HepG2 (cell line): ENCODE measurements around the gene PNN. TPM values are rescaled to one million over a fixed set of nuclear protein-coding genes. Genes with fewer than 3 reads are reported as not detected.

ENCODE experiments used
- BATF2 ChIP-seq: sonication (generic); formaldehyde crosslinking; IDR thresholded peaks from 2 replicates; pipeline ENCODE4 v1.8.0; 2022; ENCODE audit warnings: mild to moderate bottlenecking, missing genetic modification reagents, moderate library complexity
- FOXC1 ChIP-seq: sonication (generic); formaldehyde crosslinking; IDR thresholded peaks from 2 replicates; pipeline ENCODE4 v1.8.0; 2022; ENCODE audit warnings: mild to moderate bottlenecking, missing genetic modification reagents, borderline replicate concordance
- FOXP4 ChIP-seq: sonication (generic); formaldehyde crosslinking; IDR thresholded peaks from 2 replicates; pipeline ENCODE4 v1.4.0; 2020; ENCODE audit warnings: missing genetic modification reagents
- LBX2 ChIP-seq: sonication (generic); formaldehyde crosslinking; IDR thresholded peaks from 2 replicates; pipeline ENCODE4 v1.5.0; 2020; ENCODE audit warnings: missing genetic modification reagents, mild to moderate bottlenecking, borderline replicate concordance
- MTF1 ChIP-seq: sonication (generic); formaldehyde crosslinking; IDR thresholded peaks from 2 replicates; pipeline ENCODE4 v1.5.0; 2020; ENCODE audit warnings: missing genetic modification reagents
- NFE2 ChIP-seq: sonication (generic); formaldehyde crosslinking; IDR thresholded peaks from 2 replicates; pipeline ENCODE4 v1.4.0; 2020; ENCODE audit warnings: missing genetic modification reagents
- SMC3 ChIP-seq: IDR thresholded peaks from 2 replicates; pipeline ENCODE4 v1.6.1; 2011; ENCODE audit warnings: low read length, improper control_type of control experiment
- TARDBP ChIP-seq: sonication (generic); formaldehyde crosslinking; IDR thresholded peaks from 2 replicates; pipeline ENCODE4 v1.8.0; 2022; ENCODE audit warnings: mild to moderate bottlenecking, missing genetic modification reagents
- TEAD2 ChIP-seq: sonication (generic); formaldehyde crosslinking; IDR thresholded peaks from 2 replicates; pipeline ENCODE4 v1.9.0; 2021; ENCODE audit warnings: missing genetic modification reagents
- ZMAT5 ChIP-seq: sonication (generic); formaldehyde crosslinking; IDR thresholded peaks from 2 replicates; pipeline ENCODE4 v1.5.0; 2020; ENCODE audit warnings: mild to moderate bottlenecking, low read depth, missing genetic modification reagents, borderline replicate concordance
- ZNF850 ChIP-seq: sonication (generic); formaldehyde crosslinking; conservative IDR thresholded peaks from 2 replicates; pipeline ENCODE4 v1.9.0; 2021; ENCODE audit warnings: mild to moderate bottlenecking, missing genetic modification reagents
- polyA plus RNA-seq, 8 experiments: library from polyadenylated mRNA; depleted of rRNA in 3 of 8; stranded (reverse) in 7 of 8; unstranded in 1 of 8; fragments of >200 nt; fragmentation: Illumina TruSeq in 4 of 8; extraction: Trizol in 4 of 8; gene quantifications; 2 replicates each; pipeline versions ENCODE4 v1.2.1 to v1.2.3, GENCODE V29; 2011 to 2016; ENCODE audit warnings: low read depth in 4 of 8, missing spikeins in 1 of 8, mixed read lengths in 1 of 8; ENCODE audit not compliant: insufficient read depth in 1 of 8
- total RNA-seq, 5 experiments: library from RNA; depleted of rRNA; stranded (reverse); fragments of >200 nt; fragmentation: Illumina TruSeq; extraction: Trizol; gene quantifications; 2 replicates each; pipeline ENCODE4 v1.2.3, GENCODE V29; 2016; ENCODE audit warnings: low read depth in 1 of 5
- TF ChIP-seq, protein P1 (sequence below): sonication (generic); formaldehyde crosslinking; IDR thresholded peaks from 2 replicates; pipeline ENCODE4 v1.9.0; 2021; ENCODE audit warnings: mild to moderate bottlenecking, missing genetic modification reagents
- TF ChIP-seq, protein P2 (sequence below): sonication (generic); formaldehyde crosslinking; IDR thresholded peaks from 2 replicates; pipeline ENCODE4 v1.4.0; 2020; ENCODE audit warnings: missing genetic modification reagents
- TF ChIP-seq, protein P3 (sequence below): sonication (generic); formaldehyde crosslinking; IDR thresholded peaks from 2 replicates; pipeline ENCODE4 v1.4.0; 2020; ENCODE audit warnings: mild to moderate bottlenecking, missing genetic modification reagents

Gene PNN
- total and polyA plus RNA-seq, 2 of the 13 experiments (the other 11 are each of a cell fraction or from before 2014, with no cell fraction given): 58.0 to 214 TPM

- TF ChIP-seq, protein P1, sequence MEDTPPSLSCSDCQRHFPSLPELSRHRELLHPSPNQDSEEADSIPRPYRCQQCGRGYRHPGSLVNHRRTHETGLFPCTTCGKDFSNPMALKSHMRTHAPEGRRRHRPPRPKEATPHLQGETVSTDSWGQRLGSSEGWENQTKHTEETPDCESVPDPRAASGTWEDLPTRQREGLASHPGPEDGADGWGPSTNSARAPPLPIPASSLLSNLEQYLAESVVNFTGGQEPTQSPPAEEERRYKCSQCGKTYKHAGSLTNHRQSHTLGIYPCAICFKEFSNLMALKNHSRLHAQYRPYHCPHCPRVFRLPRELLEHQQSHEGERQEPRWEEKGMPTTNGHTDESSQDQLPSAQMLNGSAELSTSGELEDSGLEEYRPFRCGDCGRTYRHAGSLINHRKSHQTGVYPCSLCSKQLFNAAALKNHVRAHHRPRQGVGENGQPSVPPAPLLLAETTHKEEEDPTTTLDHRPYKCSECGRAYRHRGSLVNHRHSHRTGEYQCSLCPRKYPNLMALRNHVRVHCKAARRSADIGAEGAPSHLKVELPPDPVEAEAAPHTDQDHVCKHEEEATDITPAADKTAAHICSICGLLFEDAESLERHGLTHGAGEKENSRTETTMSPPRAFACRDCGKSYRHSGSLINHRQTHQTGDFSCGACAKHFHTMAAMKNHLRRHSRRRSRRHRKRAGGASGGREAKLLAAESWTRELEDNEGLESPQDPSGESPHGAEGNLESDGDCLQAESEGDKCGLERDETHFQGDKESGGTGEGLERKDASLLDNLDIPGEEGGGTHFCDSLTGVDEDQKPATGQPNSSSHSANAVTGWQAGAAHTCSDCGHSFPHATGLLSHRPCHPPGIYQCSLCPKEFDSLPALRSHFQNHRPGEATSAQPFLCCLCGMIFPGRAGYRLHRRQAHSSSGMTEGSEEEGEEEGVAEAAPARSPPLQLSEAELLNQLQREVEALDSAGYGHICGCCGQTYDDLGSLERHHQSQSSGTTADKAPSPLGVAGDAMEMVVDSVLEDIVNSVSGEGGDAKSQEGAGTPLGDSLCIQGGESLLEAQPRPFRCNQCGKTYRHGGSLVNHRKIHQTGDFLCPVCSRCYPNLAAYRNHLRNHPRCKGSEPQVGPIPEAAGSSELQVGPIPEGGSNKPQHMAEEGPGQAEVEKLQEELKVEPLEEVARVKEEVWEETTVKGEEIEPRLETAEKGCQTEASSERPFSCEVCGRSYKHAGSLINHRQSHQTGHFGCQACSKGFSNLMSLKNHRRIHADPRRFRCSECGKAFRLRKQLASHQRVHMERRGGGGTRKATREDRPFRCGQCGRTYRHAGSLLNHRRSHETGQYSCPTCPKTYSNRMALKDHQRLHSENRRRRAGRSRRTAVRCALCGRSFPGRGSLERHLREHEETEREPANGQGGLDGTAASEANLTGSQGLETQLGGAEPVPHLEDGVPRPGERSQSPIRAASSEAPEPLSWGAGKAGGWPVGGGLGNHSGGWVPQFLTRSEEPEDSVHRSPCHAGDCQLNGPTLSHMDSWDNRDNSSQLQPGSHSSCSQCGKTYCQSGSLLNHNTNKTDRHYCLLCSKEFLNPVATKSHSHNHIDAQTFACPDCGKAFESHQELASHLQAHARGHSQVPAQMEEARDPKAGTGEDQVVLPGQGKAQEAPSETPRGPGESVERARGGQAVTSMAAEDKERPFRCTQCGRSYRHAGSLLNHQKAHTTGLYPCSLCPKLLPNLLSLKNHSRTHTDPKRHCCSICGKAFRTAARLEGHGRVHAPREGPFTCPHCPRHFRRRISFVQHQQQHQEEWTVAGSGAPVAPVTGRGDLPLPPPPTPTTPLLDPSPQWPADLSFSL: no peak; the same call in 1 of the 2 replicates
- TF ChIP-seq TARDBP (CRISPR knock-in tag) (peak; percentile 90), LBX2 (CRISPR knock-in tag) (peak; percentile 89; the same call in 1 of the 2 replicates), SMC3 (no peak; the same call in 1 of the 2 replicates), BATF2 (CRISPR knock-in tag) (no peak), MTF1 (CRISPR knock-in tag) (peak; percentile 84), NFE2 (CRISPR knock-in tag) (peak; percentile 13; the same call in 1 of the 2 replicates), ZNF850 (CRISPR knock-in tag) (no peak), TEAD2 (CRISPR knock-in tag) (peak; percentile 77; the same call in 1 of the 2 replicates), FOXC1 (CRISPR knock-in tag) (peak; percentile 95), ZMAT5 (CRISPR knock-in tag) (no peak), FOXP4 (CRISPR knock-in tag) (peak; percentile 83)
- TF ChIP-seq, protein P2, sequence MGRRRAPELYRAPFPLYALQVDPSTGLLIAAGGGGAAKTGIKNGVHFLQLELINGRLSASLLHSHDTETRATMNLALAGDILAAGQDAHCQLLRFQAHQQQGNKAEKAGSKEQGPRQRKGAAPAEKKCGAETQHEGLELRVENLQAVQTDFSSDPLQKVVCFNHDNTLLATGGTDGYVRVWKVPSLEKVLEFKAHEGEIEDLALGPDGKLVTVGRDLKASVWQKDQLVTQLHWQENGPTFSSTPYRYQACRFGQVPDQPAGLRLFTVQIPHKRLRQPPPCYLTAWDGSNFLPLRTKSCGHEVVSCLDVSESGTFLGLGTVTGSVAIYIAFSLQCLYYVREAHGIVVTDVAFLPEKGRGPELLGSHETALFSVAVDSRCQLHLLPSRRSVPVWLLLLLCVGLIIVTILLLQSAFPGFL: peak; percentile 93; the same call in 1 of the 2 replicates
- TF ChIP-seq, protein P3, sequence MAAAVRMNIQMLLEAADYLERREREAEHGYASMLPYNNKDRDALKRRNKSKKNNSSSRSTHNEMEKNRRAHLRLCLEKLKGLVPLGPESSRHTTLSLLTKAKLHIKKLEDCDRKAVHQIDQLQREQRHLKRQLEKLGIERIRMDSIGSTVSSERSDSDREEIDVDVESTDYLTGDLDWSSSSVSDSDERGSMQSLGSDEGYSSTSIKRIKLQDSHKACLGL (CRISPR knock-in tag): peak; percentile 96; the same call in 1 of the 2 replicates
Measured at GRCh38 chr14:39174560-39175444, at the start of gene PNN (continued).
